ENCODE results near the gene SAMHD1. TPM values are rescaled to one million over a fixed set of nuclear protein-coding genes. Genes with fewer than 3 reads are reported as not detected.
"Not testable (repeated sequence)": the region's sequence is repeated elsewhere in the genome, so short reads cannot be mapped to it uniquely, and the experiment has no call there.

Gene SAMHD1
- total and polyA plus RNA-seq, 12 donors = 14.0 to 105 (median 30.8) TPM

GRCh38 chr20:36969478-36970186, 18.1 kb upstream of the SAMHD1 start:
- ATAC-seq = peak in 6 of 8 donors; percentile 24 to 57 (median 37)

GRCh38 chr20:36969051-36969450, 17.5 kb upstream of the SAMHD1 start:
- peaks cover 0 to 29% (median 0%) of the 10 kb centered on the region in 9 donors for H3K4me1 ChIP-seq
- TF ChIP-seq CTCF (IDR thresholded peaks at IDR 0.05) = no peak
- intact Hi-C loops (cut with DNase I) = no loop called here
- H3K4me3 ChIP-seq = no peak overlapping the region
- WGBS, 2 donors = 84 to 88% methylated on average over 4 of the region's 4 CpGs
- no peaks in the 10 kb centered on the region for H3K9me3 ChIP-seq
- peak overlapping the region in 2 of 10 donors; percentile 14 to 84 for H3K27ac ChIP-seq
- no peaks in the 10 kb centered on the region for H3K36me3 ChIP-seq
- H3K27me3 ChIP-seq = no peaks in the 10 kb centered on the region
- ATAC-seq (peak in 6 of 8 donors; percentile 12 to 42 (median 35)), DNase-seq (no peak)

More at GRCh38 chr20:36969478-36970186, 18.1 kb upstream of the SAMHD1 start:
- H3K9me3 ChIP-seq = no peaks in the 10 kb centered on the region
- H3K4me3 ChIP-seq = no peak overlapping the region
- H3K27ac ChIP-seq = peak overlapping the region in 2 of 10 donors; percentile 14 to 84
- no peak for DNase-seq
- H3K4me1 ChIP-seq = peaks cover 0 to 29% (median 0%) of the 10 kb centered on the region in 9 donors
- intact Hi-C loops (cut with DNase I) = no loop called here
- 70 to 76% methylated on average over 10 of the region's 10 CpGs for WGBS, 2 donors
- no peaks in the 10 kb centered on the region for H3K36me3 ChIP-seq
- H3K27me3 ChIP-seq = no peaks in the 10 kb centered on the region
- TF ChIP-seq CTCF (IDR thresholded peaks at IDR 0.05) = no peak

GRCh38 chr20:36967636-36968035, 16.1 kb upstream of the SAMHD1 start:
- WGBS, 2 donors = 91% methylated on average over 5 of the region's 5 CpGs
- ATAC-seq (no peak), DNase-seq (no peak)
- TF ChIP-seq CTCF (IDR thresholded peaks at IDR 0.05) = no peak
- intact Hi-C loops (cut with DNase I) = no loop called here
- Histone ChIP-seq H3K27ac (no peak overlapping the region), H3K4me3 (no peak overlapping the region), H3K36me3 (no peaks in the 10 kb centered on the region), H3K4me1 (peaks cover 0 to 29% (median 0%) of the 10 kb centered on the region in 9 donors), H3K27me3 (no peaks in the 10 kb centered on the region), H3K9me3 (peaks cover 0 to 3% (median 0%) of the 10 kb centered on the region in 11 donors)

GRCh38 chr20:36966965-36967364, 15.5 kb upstream of the SAMHD1 start:
- H3K9me3 ChIP-seq; intact Hi-C loops (cut with DNase I); H3K4me3 ChIP-seq; H3K27me3 ChIP-seq; DNase-seq; H3K27ac ChIP-seq; H3K36me3 ChIP-seq; ATAC-seq: not testable (repeated sequence)
- 92 to 98% methylated on average over 3 of the region's 3 CpGs for WGBS, 2 donors
- H3K4me1 ChIP-seq = peaks cover 0 to 29% (median 0%) of the 10 kb centered on the region in 9 donors

GRCh38 chr20:36962354-36962941, 10.9 kb upstream of the SAMHD1 start:
- H3K36me3 ChIP-seq; intact Hi-C loops (cut with DNase I); H3K4me3 ChIP-seq; H3K9me3 ChIP-seq; H3K27ac ChIP-seq; DNase-seq; ATAC-seq; H3K27me3 ChIP-seq: not testable (repeated sequence)
- H3K4me1 ChIP-seq = peaks cover 0 to 15% (median 0%) of the 10 kb centered on the region in 9 donors
- 80 to 87% methylated on average over 9 of the region's 9 CpGs for WGBS, 2 donors
